HepG2 (cell line): Measurements from ENCODE around the gene VPS54.

ENCODE experiments used
- HDAC2 ChIP-seq: sonication (generic); formaldehyde crosslinking; IDR thresholded peaks from 2 replicates; pipeline ENCODE4 v1.4.0; 2020; ENCODE audit warnings: missing genetic modification reagents
- KLF13 ChIP-seq: sonication (generic); formaldehyde crosslinking; IDR thresholded peaks from 2 replicates; pipeline ENCODE4 v1.4.0; 2020; ENCODE audit warnings: mild to moderate bottlenecking, missing genetic modification reagents
- REPIN1 ChIP-seq: sonication (generic); formaldehyde crosslinking; IDR thresholded peaks from 2 replicates; pipeline ENCODE4 v1.8.0; 2022; ENCODE audit warnings: missing genetic modification reagents, low read depth, mild to moderate bottlenecking, borderline replicate concordance
- SNRNP70 ChIP-seq: fragments of 200-400 bp; formaldehyde crosslinking; IDR thresholded peaks from 2 replicates; pipeline ENCODE4 v1.6.1; 2017; ENCODE audit warnings: mild to moderate bottlenecking, low read depth, low read length, moderate library complexity
- SP1 ChIP-seq, 2 experiments: fragments of 450-650 bp in 1 of 2; sonication (generic) in 1 of 2; formaldehyde crosslinking in 1 of 2; IDR thresholded peaks; 2 replicates each; pipeline versions ENCODE4 v1.4.0 to v1.6.1; 2016 to 2020; ENCODE audit warnings: missing genetic modification reagents in 1 of 2
- ZNF224 ChIP-seq: sonication (generic); formaldehyde crosslinking; IDR thresholded peaks from 2 replicates; pipeline ENCODE4 v1.5.0; 2020; ENCODE audit warnings: mild to moderate bottlenecking, missing genetic modification reagents
- TF ChIP-seq, protein P1 (sequence below): sonication (generic); formaldehyde crosslinking; conservative IDR thresholded peaks from 2 replicates; pipeline ENCODE4 v1.5.0; 2020; ENCODE audit warnings: missing genetic modification reagents
- TF ChIP-seq, protein P2 (sequence below): fragments of 450-650 bp; IDR thresholded peaks from 2 replicates; pipeline ENCODE4 v1.6.1; 2016
- TF ChIP-seq, protein P3 (sequence below): sonication (generic); formaldehyde crosslinking; IDR thresholded peaks from 2 replicates; pipeline ENCODE4 v1.4.0; 2020; ENCODE audit warnings: missing genetic modification reagents

DNA sequence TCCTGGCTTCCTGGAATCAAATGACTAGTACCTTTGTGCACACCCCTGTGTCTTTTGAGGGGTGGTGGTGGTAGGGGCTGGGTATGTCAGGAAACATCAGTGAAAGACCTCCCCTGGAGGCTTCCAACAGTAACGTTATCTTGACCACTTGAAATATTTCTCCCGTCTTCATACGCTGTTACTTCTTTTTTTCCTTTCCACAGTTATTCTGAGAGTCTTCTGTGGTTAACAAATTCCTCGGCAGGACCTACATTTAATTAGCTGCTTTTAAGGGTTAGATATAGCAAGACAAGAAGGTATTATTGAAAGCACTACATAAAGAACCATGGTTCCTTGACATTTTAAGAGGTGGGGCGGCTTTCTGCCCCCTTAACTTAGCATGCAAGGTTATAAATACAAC lies 142.9 kb downstream of the VPS54 start:
- TF ChIP-seq, protein P1, sequence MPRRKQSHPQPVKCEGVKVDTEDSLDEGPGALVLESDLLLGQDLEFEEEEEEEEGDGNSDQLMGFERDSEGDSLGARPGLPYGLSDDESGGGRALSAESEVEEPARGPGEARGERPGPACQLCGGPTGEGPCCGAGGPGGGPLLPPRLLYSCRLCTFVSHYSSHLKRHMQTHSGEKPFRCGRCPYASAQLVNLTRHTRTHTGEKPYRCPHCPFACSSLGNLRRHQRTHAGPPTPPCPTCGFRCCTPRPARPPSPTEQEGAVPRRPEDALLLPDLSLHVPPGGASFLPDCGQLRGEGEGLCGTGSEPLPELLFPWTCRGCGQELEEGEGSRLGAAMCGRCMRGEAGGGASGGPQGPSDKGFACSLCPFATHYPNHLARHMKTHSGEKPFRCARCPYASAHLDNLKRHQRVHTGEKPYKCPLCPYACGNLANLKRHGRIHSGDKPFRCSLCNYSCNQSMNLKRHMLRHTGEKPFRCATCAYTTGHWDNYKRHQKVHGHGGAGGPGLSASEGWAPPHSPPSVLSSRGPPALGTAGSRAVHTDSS (CRISPR knock-in tag) = no peak
- TF ChIP-seq, protein P2, sequence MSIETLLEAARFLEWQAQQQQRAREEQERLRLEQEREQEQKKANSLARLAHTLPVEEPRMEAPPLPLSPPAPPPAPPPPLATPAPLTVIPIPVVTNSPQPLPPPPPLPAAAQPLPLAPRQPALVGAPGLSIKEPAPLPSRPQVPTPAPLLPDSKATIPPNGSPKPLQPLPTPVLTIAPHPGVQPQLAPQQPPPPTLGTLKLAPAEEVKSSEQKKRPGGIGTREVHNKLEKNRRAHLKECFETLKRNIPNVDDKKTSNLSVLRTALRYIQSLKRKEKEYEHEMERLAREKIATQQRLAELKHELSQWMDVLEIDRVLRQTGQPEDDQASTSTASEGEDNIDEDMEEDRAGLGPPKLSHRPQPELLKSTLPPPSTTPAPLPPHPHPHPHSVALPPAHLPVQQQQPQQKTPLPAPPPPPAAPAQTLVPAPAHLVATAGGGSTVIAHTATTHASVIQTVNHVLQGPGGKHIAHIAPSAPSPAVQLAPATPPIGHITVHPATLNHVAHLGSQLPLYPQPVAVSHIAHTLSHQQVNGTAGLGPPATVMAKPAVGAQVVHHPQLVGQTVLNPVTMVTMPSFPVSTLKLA = no peak
- TF ChIP-seq, protein P3, sequence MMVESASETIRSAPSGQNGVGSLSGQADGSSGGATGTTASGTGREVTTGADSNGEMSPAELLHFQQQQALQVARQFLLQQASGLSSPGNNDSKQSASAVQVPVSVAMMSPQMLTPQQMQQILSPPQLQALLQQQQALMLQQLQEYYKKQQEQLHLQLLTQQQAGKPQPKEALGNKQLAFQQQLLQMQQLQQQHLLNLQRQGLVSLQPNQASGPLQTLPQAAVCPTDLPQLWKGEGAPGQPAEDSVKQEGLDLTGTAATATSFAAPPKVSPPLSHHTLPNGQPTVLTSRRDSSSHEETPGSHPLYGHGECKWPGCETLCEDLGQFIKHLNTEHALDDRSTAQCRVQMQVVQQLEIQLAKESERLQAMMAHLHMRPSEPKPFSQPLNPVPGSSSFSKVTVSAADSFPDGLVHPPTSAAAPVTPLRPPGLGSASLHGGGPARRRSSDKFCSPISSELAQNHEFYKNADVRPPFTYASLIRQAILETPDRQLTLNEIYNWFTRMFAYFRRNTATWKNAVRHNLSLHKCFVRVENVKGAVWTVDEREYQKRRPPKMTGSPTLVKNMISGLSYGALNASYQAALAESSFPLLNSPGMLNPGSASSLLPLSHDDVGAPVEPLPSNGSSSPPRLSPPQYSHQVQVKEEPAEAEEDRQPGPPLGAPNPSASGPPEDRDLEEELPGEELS (CRISPR knock-in tag) = no peak
- TF ChIP-seq REPIN1 (no peak), HDAC2 (CRISPR knock-in tag) (no peak), KLF13 (no peak), SNRNP70 (no peak), SP1 (IDR thresholded peaks at IDR 0.05) (no peak), SP1 (CRISPR knock-in tag; IDR thresholded peaks at IDR 0.05) (no peak), ZNF224 (CRISPR knock-in tag) (no peak)
